ENCODE measurements around the gene TARBP2. TPM values are rescaled to one million over a fixed set of nuclear protein-coding genes. Genes with fewer than 3 reads are reported as not detected.

The TARBP2 gene
- total RNA-seq, 1 donor from 2014 or later, result 45.3 TPM

DNA sequence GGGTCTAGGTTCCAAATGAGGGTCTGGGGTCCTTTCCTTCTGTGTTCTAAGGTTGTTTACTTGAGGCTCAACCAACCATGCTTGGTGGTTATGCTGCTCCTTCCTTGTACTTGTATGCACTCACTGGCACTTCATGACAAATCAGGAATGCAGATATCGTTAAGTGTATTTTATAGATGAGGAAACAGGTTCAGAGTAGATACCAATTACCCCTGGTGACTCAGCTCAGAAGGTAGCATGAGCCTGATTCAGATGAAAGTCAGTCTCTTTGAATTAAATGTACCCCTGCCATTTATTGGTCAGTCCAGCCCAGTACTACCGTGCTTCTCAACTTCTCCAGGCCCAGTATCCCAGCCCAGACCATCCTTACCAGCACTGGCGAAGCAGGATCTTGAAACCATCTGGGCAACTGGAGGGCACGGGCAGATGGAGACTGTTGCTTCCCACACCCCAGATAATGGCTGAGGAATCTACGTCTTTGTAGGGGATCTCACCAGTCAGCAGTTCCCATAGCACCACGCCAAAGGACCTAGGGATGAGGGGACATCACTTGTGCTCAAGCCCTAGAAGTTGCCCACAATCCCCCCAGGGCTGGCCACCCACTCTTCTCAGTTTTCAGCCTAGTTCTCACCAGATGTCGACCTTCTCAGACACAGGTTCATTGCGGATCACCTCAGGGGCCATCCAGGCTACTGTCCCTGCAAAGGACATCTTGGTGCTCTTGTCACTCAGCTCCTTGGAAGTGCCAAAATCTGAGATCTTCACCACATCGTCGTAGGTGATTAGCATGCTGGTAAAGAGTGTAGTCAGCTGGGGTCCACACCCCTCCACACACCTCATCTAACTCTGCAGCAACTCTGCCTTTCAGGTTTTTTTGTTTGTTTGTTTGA lies 16.2 kb upstream of the TARBP2 start:
- Mint-ChIP-seq H3K27me3 (ENCODE audit: unreplicated experiment) (peaks cover 23% of the 10 kb centered on the region), H3K4me3 (ENCODE audit: unreplicated experiment) (peak overlapping the region; percentile 65), H3K4me1 (ENCODE audit: unreplicated experiment) (peaks cover 2% of the 10 kb centered on the region), H3K36me3 (ENCODE audit: low read depth, unreplicated experiment) (peaks cover 29% of the 10 kb centered on the region), H3K9me3 (ENCODE audit: unreplicated experiment) (no peaks in the 10 kb centered on the region), H3K27ac (ENCODE audit: unreplicated experiment) (peak overlapping the region; percentile 83)
- DNase-seq (ENCODE audit: low spot score), result no peak
- TF ChIP-seq, protein P1, sequence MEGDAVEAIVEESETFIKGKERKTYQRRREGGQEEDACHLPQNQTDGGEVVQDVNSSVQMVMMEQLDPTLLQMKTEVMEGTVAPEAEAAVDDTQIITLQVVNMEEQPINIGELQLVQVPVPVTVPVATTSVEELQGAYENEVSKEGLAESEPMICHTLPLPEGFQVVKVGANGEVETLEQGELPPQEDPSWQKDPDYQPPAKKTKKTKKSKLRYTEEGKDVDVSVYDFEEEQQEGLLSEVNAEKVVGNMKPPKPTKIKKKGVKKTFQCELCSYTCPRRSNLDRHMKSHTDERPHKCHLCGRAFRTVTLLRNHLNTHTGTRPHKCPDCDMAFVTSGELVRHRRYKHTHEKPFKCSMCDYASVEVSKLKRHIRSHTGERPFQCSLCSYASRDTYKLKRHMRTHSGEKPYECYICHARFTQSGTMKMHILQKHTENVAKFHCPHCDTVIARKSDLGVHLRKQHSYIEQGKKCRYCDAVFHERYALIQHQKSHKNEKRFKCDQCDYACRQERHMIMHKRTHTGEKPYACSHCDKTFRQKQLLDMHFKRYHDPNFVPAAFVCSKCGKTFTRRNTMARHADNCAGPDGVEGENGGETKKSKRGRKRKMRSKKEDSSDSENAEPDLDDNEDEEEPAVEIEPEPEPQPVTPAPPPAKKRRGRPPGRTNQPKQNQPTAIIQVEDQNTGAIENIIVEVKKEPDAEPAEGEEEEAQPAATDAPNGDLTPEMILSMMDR (IDR thresholded peaks at IDR 0.05; ENCODE audit: unreplicated experiment), result no peak

DNA sequence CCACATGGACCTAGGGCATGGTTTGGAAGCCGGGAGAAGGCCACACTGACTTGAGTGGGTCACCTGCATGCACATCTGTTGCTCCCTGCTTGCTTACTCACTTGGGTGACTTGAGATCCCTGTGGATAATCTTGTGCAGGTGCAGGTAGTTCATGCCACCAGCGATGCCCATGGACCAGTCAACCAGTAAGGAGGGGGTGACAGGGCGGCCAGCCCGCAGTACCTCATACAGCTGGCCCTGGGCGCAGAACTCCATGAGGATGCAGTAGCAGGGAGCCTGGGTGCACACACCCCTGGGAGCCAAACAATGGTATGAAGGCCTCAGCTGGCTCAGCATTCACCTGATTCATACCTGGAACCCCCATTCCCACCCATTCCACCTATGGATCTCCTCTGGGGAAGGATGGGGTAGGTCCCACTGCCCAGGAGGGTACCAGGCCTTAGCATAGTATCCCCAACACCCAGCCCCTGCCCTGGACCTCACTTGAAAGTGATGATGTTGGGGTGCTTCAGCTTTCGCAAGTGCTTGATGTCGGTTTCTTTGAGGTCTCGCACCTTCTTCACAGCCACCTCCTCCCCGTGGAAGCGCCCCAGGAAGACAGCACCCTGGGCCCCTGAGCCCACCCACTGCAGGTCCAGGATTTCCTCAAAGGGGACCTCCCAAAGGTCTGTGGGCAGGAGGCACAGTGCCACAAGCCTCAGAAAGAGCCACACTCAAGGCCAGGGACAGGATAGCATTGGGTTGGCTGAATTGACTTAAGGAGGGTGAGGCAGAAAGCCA lies 14.9 kb upstream of the TARBP2 start:
- no peak for DNase-seq (ENCODE audit: low spot score)
- Mint-ChIP-seq H3K4me1 (ENCODE audit: unreplicated experiment) (peaks cover 2% of the 10 kb centered on the region), H3K36me3 (ENCODE audit: low read depth, unreplicated experiment) (peaks cover 28% of the 10 kb centered on the region), H3K27ac (ENCODE audit: unreplicated experiment) (peak overlapping the region; percentile 53), H3K4me3 (ENCODE audit: unreplicated experiment) (no peak overlapping the region), H3K9me3 (ENCODE audit: unreplicated experiment) (no peaks in the 10 kb centered on the region), H3K27me3 (ENCODE audit: unreplicated experiment) (peaks cover 23% of the 10 kb centered on the region)
- TF ChIP-seq, protein P1 (IDR thresholded peaks at IDR 0.05; ENCODE audit: unreplicated experiment), result no peak

DNA sequence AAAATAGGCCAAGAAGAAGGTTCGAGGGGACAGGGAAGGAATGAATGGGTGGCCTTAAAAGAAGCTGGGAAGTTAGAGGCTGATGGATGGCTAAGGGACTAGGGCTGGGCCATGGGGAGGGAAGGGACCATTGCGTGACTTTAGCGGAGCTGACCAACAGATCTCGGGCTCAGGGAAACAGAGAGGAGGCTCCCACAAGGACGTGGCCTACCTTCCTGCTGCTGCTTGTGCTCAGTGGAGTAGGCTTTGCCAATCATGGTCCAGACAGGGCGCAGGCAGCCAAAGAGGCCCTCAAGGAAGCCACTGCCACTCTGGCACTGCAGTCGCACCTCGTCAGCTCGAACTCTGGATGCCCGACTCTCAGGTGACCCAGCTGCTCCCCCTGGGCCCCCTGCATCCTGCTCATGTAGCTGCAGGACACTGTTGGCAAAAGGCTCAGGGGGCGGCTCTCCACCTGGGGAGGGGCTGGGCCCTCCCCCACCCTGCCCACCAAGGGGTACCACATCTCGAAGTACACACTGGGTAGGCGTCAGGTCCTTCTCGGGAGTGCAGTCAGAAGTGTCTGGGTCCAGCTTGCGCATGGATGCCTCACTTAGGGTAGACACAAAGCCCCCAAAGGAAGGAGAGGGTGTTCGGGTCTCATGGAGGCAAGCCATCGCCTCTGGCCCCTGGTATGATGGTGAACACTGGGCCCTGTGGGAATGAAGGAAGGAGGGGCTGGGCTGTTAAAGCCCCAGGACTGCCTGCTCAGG lies 14.2 kb upstream of the TARBP2 start:
- peaks cover 26% of the 10 kb centered on the region for H3K36me3 Mint-ChIP-seq (ENCODE audit: low read depth, unreplicated experiment)
- TF ChIP-seq, protein P1 (IDR thresholded peaks at IDR 0.05; ENCODE audit: unreplicated experiment), result no peak
- H3K9me3 Mint-ChIP-seq (ENCODE audit: unreplicated experiment), result no peaks in the 10 kb centered on the region
- H3K4me3 Mint-ChIP-seq (ENCODE audit: unreplicated experiment), result no peak overlapping the region
- no peak for DNase-seq (ENCODE audit: low spot score)
- peak overlapping the region; percentile 53 for H3K27ac Mint-ChIP-seq (ENCODE audit: unreplicated experiment)
- H3K27me3 Mint-ChIP-seq (ENCODE audit: unreplicated experiment), result peaks cover 21% of the 10 kb centered on the region
- peaks cover 2% of the 10 kb centered on the region for H3K4me1 Mint-ChIP-seq (ENCODE audit: unreplicated experiment)

DNA sequence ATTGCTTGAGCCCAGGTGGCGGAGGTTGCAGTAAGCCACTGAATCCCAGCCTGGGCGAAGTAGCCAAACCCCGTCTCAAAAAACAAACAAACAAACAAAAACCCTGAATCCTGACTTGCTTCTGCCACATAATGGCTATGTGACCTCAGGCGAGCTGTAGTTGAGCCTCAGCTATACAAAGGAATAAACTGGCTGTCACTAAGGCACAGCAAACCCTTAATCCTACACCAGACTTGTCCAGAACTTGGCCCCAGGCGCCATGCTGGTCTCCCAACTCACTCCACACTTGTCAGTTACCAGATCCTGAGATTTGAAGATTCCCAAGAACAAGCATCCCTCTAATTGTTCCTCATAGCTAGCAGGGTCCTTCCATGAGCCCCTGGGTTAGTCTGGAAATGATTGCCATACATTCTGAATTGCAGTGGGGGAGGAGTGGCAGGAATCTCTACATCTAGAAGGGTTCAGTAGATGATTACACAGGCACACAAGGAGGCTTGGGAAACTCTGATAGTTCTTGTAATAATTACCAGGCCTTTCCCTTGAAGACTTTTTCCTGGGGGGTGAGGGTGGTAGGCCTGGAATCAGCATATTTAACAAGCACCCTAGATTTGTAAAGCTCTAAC lies 11.7 kb upstream of the TARBP2 start:
- Mint-ChIP-seq H3K4me1 (ENCODE audit: unreplicated experiment) (peaks cover 16% of the 10 kb centered on the region), H3K27me3 (ENCODE audit: unreplicated experiment) (peaks cover 18% of the 10 kb centered on the region), H3K4me3 (ENCODE audit: unreplicated experiment) (no peak overlapping the region), H3K27ac (ENCODE audit: unreplicated experiment) (peak overlapping the region; percentile 30), H3K9me3 (ENCODE audit: unreplicated experiment) (no peaks in the 10 kb centered on the region), H3K36me3 (ENCODE audit: low read depth, unreplicated experiment) (peaks cover 10% of the 10 kb centered on the region)
- no peak for DNase-seq (ENCODE audit: low spot score)
- TF ChIP-seq, protein P1 (IDR thresholded peaks at IDR 0.05; ENCODE audit: unreplicated experiment), result no peak

Data from endothelial cell (in vitro differentiated cells).